CD4-positive, alpha-beta T cell treated with Interleukin-6 at 100 ng/mL for 8 hours (primary cell): ENCODE results near the gene TLCD1.

Source experiments
- DNase-seq: peaks from one replicate; pipeline ENCODE4 v3.0.0-alpha.2; 2020; ENCODE audit warnings: mixed read lengths, low spot score

Gene TLCD1

DNA sequence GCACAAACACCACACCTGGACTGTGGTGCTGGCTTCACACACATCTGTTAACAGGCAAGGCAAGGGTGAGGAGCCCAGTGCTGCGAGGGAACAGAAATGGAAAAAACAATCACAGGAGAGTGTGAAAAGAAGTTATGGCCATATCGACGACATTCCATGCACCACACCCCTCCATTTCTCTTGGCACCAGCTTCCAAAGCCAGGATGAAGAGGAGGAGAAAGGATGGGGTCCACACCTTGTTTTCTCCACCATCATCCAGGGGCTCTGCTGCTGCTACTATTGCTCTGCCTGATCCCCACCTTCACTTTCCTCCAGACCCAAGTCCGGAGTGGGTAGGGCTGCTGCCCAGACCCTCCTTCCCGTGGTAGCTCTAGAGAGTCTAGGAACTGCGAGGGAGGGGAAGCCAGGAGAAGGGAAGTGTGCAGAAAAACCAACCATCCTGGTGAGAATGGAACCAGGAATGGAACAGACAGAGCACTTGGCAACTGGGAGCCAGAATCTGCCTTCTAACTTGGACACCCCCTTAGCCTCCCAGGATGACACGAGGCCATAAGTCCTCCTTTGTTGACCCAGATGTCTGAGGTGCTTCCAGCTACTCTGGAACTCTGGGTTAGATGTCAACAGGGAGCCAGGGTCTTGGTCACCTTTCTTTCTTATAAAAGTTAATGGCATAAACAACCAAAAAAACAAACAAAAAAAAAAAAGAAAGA, 13.2 kb downstream of the TLCD1 start:
- no peak for DNase-seq

DNA sequence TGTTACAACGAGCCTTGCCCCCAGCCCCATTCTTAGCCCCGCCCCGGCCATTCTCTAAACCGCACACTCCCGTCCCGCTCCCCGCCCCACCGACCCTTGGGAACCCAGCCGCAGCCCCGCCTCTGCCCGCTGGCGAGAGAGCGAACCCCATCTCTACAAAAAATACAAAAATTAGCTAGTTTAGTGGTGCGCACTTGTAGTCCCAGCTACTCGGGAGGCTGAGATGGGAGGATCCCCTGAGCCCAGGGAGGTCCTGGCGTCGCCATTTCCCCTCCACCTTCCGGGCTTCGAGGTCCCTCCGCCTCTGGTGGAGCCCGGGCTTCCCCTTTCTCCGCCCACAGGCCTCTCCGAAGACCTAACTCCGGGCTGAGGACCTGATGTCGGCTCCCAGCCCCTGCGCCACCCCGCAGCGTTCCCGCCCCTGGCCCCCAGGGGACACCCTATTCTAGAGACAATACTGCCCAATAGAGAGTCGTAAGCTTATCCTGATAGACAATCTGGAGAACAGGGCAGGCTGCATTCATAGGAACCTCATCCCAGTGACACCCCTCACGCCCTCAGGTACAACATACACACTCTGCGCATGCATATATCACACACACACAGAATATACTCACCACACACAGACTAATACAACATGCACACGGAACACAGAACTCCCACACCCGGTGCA, 13.9 kb downstream of the TLCD1 start:
- DNase-seq, result peak; percentile 63

- no peak for DNase-seq
Observed at GRCh38 chr17:28711723-28712031, 14.4 kb downstream of the TLCD1 start, which contains the start of gene PROCA1. TSS of gene PROCA1 (minus strand) at chr17:28711888. CDS start at chr17:28711660, 228 bp downstream.

DNA sequence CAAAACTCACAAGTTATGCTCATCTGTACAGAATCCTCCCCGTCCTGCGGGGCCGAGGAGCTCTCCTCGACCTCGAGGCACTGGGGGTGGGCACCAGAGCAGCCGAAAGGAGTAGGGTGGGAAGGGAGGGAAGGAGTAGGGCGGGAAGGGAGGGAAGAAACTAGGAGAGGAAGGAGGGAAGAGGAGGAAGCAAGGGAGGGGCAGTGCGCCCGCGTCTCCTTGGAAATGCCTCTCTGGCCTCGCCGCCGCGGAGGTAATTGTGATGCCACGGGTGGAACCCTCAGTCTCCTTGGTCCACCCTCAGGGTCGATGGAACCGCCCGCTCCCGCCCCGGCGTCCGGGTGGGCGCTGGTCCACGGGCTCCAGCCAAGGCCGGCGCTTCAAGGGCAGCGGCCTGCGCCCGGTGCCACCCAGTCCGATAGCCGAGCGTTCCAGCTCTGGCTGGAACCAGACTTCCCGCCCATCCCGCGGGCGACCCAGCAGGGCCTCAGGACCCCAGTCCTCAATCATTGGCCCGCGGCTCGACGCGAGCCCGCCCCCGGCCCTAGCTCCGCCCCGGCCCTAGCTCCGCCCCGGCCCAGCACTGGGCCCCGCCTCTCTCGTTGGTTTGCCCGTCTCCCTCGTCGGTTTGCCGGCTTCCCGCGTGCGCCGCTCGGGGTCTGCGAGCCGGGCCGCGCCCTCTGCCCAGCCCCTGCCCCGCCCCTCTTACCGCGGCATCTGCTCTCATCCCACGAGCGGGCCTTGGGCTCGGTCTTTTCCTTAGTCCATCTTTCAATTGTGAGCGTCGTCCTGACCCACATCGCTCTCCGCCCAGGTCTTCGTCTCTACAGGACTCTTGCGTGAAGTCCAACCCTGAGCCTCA, 14.9 kb downstream of the TLCD1 start:
- peak; percentile 88 for DNase-seq

GRCh38 chr17:28707339-28707720, 18.7 kb downstream of the TLCD1 start:
- no peak for DNase-seq

GRCh38 chr17:28706471-28707338, 19.3 kb downstream of the TLCD1 start:
- no peak for DNase-seq

GRCh38 chr17:28705728-28706334, 20.2 kb downstream of the TLCD1 start:
- no peak for DNase-seq

GRCh38 chr17:28705074-28705659, 20.9 kb downstream of the TLCD1 start:
- no peak for DNase-seq

DNA sequence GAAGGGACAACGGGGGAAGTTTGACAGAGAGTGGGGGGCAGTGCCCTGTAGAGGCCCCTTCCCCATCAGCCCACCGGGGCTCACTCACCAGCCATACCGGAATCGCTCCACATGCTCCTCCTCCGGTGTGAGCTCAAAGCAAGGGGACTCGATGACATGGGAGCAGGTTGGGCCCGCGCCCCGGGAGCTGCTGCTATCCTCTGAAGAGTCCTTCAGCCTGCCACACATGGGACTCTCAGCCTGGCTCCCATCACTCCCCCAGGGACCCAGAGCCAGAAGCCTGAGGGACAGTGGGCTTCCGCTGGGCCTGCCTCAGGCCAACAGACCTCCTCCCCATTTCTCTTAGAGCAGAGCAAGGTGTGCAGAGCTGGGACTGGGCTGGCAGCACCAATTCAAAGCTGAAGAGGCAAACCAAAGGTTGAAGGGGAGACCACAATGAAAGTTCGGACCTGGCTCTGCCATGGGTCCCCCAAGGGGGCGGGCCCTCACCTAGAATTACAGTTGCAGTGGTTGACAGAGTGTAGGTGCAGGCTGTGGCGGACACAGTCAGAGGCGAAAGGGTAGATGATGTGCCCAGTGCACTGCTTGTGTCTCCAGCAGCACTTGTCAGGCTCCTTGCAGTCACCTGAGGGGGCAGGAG, 21.7 kb downstream of the TLCD1 start:
- no peak for DNase-seq

- no peak for DNase-seq
Observed at GRCh38 chr17:28703552-28704218, 22.3 kb downstream of the TLCD1 start.

DNA sequence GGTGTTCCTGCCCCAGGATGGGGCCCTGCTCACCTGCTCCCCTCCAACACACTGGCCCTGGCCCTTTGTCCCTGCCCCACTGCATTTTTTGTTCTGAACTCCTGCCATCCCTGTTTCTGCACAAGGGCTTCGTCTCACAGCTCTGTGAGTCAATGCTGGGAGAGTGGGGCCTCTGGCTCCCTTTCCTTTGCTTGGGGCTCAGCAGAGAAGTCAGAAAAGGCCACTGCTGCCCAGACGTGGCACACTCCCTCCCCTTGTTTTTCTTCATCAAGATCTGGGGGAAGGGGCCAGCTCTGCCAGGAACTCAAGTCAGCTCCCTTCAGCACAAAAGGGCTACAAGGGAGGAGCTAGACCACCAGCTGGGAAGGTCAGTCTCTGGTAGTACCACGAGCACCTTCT, 23.3 kb downstream of the TLCD1 start:
- no peak for DNase-seq

DNA sequence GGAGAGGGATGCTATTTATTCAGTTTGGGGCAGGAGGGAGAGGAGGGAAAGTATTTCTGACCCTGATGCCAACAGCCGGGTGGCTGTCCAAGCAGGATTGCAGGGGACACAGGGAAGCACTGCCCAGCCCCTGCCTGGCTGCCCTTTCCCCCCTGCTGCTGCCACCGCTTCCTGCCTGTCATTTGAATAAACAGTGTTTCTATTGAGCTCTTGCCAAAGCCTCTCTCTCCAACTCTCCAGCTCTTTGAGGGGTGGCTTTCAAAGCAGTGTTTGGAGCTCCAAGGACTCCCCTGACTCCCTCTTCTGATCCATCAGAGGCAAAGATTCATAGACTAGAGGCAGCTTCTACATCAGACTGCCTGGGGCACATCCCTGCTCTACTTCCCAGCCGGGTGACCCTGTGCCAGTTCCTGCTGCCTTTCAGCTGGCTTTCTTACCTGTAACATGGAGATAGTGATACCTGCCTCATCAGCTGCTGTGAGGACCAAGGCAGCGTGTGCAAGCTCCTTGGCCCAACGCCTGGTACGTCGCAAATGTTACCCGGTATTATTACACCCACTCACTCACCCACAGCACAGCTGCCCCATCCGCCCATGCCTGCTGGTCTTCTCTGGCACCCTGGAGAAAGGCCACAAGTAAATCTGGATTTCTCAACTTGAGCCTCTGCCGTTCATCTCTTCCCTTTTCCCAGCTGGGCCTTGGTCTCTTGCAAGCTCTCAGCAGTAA, 23.8 kb downstream of the TLCD1 start:
- no peak for DNase-seq

DNA sequence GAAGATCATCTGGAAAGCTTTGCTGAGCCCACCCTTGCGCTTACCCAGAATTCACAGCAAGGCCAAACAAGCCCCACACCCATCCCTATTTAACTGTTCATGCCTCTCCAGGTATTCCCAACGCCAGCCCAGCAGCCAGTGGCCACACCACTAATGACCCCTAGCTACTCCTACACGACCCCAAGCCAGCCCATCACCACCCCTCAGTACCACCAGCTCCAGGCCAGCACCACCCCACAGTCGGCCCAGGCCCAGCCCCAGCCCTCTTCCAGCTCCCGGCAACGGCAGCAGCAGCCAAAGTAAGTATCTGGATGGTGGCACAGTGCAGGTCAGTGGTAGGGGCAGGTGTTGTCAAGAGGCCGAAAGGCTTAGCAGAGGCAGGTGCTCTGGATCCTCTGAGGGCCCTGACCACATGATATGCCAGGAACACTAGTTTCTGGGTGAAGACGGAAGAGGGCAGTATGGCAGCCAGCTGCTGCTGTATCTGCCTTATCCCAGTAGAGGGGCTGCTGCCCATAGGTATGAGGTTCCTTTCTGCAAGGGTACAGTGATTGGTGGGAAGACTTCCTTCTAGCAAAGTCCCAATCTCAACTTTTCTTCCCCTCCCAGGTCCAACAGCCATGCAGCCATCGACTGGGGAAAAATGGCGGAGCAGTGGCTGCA, 25.1 kb downstream of the TLCD1 start:
- no peak for DNase-seq

DNA sequence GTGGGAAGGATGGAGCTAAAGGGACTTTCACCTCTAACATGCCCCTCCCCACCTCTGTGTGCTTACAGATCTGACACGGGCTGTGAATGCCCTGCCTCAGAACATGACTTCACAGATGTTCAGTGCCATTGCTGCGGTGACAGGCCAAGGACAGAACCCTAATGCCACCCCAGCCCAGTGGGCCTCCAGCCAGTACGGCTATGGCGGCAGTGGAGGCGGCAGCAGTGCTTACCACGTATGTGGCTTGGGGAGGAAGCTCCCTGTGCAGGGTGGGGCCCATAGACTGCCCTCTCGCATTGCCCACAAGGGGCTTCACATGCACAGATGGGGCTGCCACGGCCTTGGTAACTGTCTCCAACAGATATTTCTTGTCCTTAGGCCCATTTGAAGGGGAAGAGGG, 25.8 kb downstream of the TLCD1 start:
- DNase-seq, result no peak

GRCh38 chr17:28698253-28698941, 27.6 kb downstream of the TLCD1 start:
- DNase-seq, result no peak

GRCh38 chr17:28693869-28694268, 32.2 kb downstream of the TLCD1 start:
- no peak for DNase-seq

DNA sequence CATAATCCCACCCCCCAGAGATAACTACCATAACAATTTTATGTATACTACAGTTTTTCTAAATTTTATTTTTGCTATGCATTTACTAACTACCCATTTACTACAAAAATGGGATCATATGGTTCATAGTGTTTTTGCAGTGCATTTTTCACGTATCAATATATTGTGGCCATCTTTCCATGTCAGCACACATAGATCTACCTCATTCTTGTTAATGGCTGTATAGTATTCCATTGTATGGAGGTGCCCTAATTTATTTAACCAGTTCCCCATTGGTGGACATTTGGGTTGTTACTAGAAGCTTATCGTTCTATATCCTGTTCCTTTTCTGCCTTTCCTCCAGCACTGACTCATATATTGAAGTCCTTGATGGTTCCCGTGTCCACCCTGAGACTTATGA, 37.0 kb downstream of the TLCD1 start:
- DNase-seq, result no peak

DNA sequence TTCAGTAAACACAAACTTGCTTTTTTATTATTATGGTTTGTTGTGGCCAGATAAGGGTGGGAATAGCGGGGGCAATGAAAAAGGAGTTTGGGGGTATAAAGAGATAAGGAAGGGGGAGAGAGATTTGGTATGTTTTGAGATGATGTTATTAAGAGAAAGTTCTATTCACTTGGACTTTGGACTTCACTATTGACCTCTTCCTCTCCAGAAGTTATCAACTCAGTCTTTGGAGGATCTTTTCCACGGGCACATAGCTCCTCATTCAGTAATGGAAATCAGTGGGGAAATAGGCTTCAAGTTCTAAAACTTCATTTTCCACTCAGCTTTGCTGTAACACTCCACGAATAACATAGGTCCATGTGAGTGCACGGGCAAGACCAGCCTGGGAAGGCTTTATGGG, 37.6 kb downstream of the TLCD1 start:
- no peak for DNase-seq
